NCI-H146 treated with DMSO at 0.1 percent for 48 hours (cell line): ENCODE data around the gene CMTR1.
"Not testable (repeated sequence)": the region's sequence is repeated elsewhere in the genome, so short reads cannot be mapped to it uniquely, and the experiment has no call there.

ENCODE experiments used
- DNase-seq: peaks from one replicate; lab custom pipeline; 2025; ENCODE audit not compliant: unreplicated experiment; lab: John Stamatoyannopoulos, UW

Gene CMTR1

GRCh38 chr6:37491171-37491829, 58.3 kb downstream of the CMTR1 start:
- no peak for DNase-seq

- DNase-seq = no peak
These were observed 58.8 kb downstream of the CMTR1 start for GRCh38 chr6:37491830-37492208.

GRCh38 chr6:37492236-37492972, 59.4 kb downstream of the CMTR1 start:
- DNase-seq = no peak

GRCh38 chr6:37492991-37493660, 60.1 kb downstream of the CMTR1 start:
- DNase-seq = peak; percentile 64

GRCh38 chr6:37493661-37493995, 60.6 kb downstream of the CMTR1 start:
- no peak for DNase-seq

- DNase-seq = peak; percentile 25
These were observed 62.4 kb downstream of the CMTR1 start for GRCh38 chr6:37495244-37495934.

- DNase-seq = no peak
These were observed 64.2 kb downstream of the CMTR1 start for GRCh38 chr6:37496951-37497885.

- DNase-seq = peak; percentile 99
These were observed 66.6 kb downstream of the CMTR1 start, which contains the start of gene CCDC167 for GRCh38 chr6:37499433-37500293. CCDC167 (minus strand) TSS chr6:37499893; CDS start chr6:37499863, 30 bp downstream.

- DNase-seq = no peak
These were observed 67.2 kb downstream of the CMTR1 start for GRCh38 chr6:37500294-37500608.

- not testable (repeated sequence) for DNase-seq
These were observed 67.9 kb downstream of the CMTR1 start for GRCh38 chr6:37500904-37501303.

GRCh38 chr6:37501632-37502491, 68.8 kb downstream of the CMTR1 start:
- DNase-seq = no peak

- peak; percentile 99 for DNase-seq
These were observed 69.8 kb downstream of the CMTR1 start for GRCh38 chr6:37502703-37503291.

GRCh38 chr6:37503309-37503965, 70.4 kb downstream of the CMTR1 start:
- DNase-seq = no peak

- DNase-seq = no peak
These were observed 71.0 kb downstream of the CMTR1 start for GRCh38 chr6:37504024-37504423.

- DNase-seq = no peak
These were observed 73.5 kb downstream of the CMTR1 start for GRCh38 chr6:37506479-37506878.

- no peak for DNase-seq
These were observed 74.1 kb downstream of the CMTR1 start for GRCh38 chr6:37507077-37507476.

GRCh38 chr6:37507690-37508421, 74.8 kb downstream of the CMTR1 start:
- DNase-seq = peak; percentile 28
